Panc1 (cell line): ENCODE data around the gene IHH. TPM values are rescaled to one million over a fixed set of nuclear protein-coding genes. Genes with fewer than 3 reads are reported as not detected.

Experiments
- ATAC-seq: fragments of 200-7000 bp; cut with Tn5 transposase; 2 replicates; pipeline ENCODE4 v1.9.1; 2020; ENCODE audit warnings: mild to moderate bottlenecking, moderate library complexity
- BruUV-seq: library from RNA; stranded (reverse); fragments of 400-500 nt; replicated peaks from 2 replicates; lab custom pipeline; 2021; lab: Mats Ljungman, UMichigan
- CTCF ChIA-PET: fragments of 300-600 bp; sonication (Branson Sonifier 250); formaldehyde crosslinking; loops from one replicate; lab custom pipeline; 2022; ENCODE audit warnings: antibody characterized with exemption; lab: Charles Lee
- POLR2A ChIA-PET: fragments of 300-600 bp; sonication (Branson Sonifier 250); formaldehyde crosslinking; loops from one replicate; lab custom pipeline; 2022; ENCODE audit warnings: antibody characterized with exemption; lab: Charles Lee
- DNase-seq: peaks from one replicate; pipeline ENCODE4 v3.0.0-alpha.2; 2010; ENCODE audit warnings: low read depth, low spot score
- H3K27ac ChIP-seq: 2 replicates; pipeline ENCODE4 v1.5.1; 2011; ENCODE audit warnings: mild to moderate bottlenecking, low read length, inconsistent platforms
- H3K27me3 ChIP-seq: fragments of 200-500 bp; sonication (Bioruptor generic); 2 replicates; pipeline ENCODE4 v1.6.0; 2014; ENCODE audit warnings: low read length, inconsistent platforms; ENCODE audit not compliant: control insufficient read depth, insufficient read depth
- H3K36me3 ChIP-seq: fragments of 200-500 bp; sonication (Bioruptor generic); 2 replicates; pipeline ENCODE4 v1.5.1; 2014; ENCODE audit warnings: inconsistent platforms, mild to moderate bottlenecking, low read length, moderate library complexity; ENCODE audit not compliant: control insufficient read depth, insufficient read depth
- H3K4me1 ChIP-seq: 2 replicates; pipeline ENCODE4 v1.5.1; 2011; ENCODE audit warnings: inconsistent platforms, mild to moderate bottlenecking, low read length, moderate library complexity; ENCODE audit not compliant: control insufficient read depth, insufficient read depth
- H3K4me3 ChIP-seq, 2 experiments: 2 replicates each; pipeline ENCODE4 v1.5.1; 2011 to 2012; ENCODE audit warnings: low read depth in 2 of 2, low read length in 2 of 2, mild to moderate bottlenecking in 2 of 2, inconsistent platforms in 1 of 2, moderate library complexity in 1 of 2
- H3K9me3 ChIP-seq: fragments of 200-500 bp; sonication (Bioruptor generic); 2 replicates; pipeline ENCODE4 v1.5.1; 2014; ENCODE audit warnings: low read depth, mild to moderate bottlenecking, inconsistent platforms, low read length, moderate library complexity; ENCODE audit not compliant: control insufficient read depth, insufficient read depth
- POLR2AphosphoS5 ChIP-seq: IDR thresholded peaks from 2 replicates; pipeline ENCODE4 v1.6.1; 2012; ENCODE audit warnings: mild to moderate bottlenecking, low read depth, low read length, moderate library complexity
- SIN3A ChIP-seq: IDR thresholded peaks from 2 replicates; pipeline ENCODE4 v1.6.1; 2012; ENCODE audit warnings: low read depth, mild to moderate bottlenecking, low read length, moderate library complexity, borderline replicate concordance; ENCODE audit not compliant: insufficient read depth
- TCF7L2 ChIP-seq: IDR thresholded peaks from 2 replicates; pipeline ENCODE4 v1.6.1; 2011; ENCODE audit warnings: mild to moderate bottlenecking, low read depth, low read length, inconsistent platforms
- in situ Hi-C: cut with HindIII; loops from 2 replicates; pipeline ENCODE4 v1.10.0; 2016; ENCODE audit warnings: low sequenced_read_pairs, low pct_unique_long_range_greater_than_20kb
- intact Hi-C: fragments of 100-400 bp; cut with micrococcal nuclease; formaldehyde crosslinking; loops from one replicate; pipeline ENCODE4 v1.10.0; 2022; ENCODE audit not compliant: unreplicated experiment
- total RNA-seq: library from RNA; stranded (reverse); gene quantifications from one replicate; pipeline ENCODE4 v1.2.1, GENCODE V29; 2021; ENCODE audit not compliant: unreplicated experiment
- TF ChIP-seq, protein P1 (sequence below), 2 experiments: IDR thresholded peaks; 2 replicates each; pipeline ENCODE4 v1.6.1; 2011 to 2012; ENCODE audit warnings: low read depth in 2 of 2, control low read depth in 1 of 2, low read length in 1 of 2, mild to moderate bottlenecking in 1 of 2, moderate library complexity in 1 of 2; ENCODE audit not compliant: insufficient read depth in 1 of 2
- TF ChIP-seq, protein P2 (sequence below): fragments of 450-650 bp; IDR thresholded peaks from 2 replicates; pipeline ENCODE4 v1.5.1; 2017; ENCODE audit warnings: mild to moderate bottlenecking

The IHH gene
- total RNA-seq, 1 experiment from 2014 or later, result 0.23 TPM

DNA sequence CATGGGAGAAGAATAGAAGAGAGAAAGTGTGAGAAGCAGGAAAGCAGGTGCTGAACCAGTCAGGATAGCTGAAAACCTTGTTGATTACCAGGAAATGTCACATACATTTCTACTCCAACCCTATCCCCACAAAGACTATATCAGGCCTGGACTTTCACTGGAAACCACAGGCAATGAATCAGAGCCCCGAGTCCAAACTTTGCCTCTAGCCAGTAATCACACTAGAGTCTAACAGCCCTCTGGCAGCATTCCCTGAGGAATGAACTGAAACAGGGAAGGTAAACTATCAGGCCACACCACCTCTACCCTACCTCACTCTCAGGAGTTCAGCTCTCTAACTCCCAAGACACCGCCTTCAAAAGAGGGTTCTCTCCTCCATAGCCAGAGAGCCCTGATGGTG lies 18.7 kb upstream of the IHH start:
- no peak overlapping the region for H3K4me3 ChIP-seq
- no peaks in the 10 kb centered on the region for H3K9me3 ChIP-seq
- ATAC-seq (no peak), DNase-seq (no peak)
- intact Hi-C loops, result no loop called here
- TF ChIP-seq, protein P1, sequence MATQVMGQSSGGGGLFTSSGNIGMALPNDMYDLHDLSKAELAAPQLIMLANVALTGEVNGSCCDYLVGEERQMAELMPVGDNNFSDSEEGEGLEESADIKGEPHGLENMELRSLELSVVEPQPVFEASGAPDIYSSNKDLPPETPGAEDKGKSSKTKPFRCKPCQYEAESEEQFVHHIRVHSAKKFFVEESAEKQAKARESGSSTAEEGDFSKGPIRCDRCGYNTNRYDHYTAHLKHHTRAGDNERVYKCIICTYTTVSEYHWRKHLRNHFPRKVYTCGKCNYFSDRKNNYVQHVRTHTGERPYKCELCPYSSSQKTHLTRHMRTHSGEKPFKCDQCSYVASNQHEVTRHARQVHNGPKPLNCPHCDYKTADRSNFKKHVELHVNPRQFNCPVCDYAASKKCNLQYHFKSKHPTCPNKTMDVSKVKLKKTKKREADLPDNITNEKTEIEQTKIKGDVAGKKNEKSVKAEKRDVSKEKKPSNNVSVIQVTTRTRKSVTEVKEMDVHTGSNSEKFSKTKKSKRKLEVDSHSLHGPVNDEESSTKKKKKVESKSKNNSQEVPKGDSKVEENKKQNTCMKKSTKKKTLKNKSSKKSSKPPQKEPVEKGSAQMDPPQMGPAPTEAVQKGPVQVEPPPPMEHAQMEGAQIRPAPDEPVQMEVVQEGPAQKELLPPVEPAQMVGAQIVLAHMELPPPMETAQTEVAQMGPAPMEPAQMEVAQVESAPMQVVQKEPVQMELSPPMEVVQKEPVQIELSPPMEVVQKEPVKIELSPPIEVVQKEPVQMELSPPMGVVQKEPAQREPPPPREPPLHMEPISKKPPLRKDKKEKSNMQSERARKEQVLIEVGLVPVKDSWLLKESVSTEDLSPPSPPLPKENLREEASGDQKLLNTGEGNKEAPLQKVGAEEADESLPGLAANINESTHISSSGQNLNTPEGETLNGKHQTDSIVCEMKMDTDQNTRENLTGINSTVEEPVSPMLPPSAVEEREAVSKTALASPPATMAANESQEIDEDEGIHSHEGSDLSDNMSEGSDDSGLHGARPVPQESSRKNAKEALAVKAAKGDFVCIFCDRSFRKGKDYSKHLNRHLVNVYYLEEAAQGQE (IDR thresholded peaks at IDR 0.05; ENCODE audit: insufficient read depth in 1 of 2, low read depth in 2 of 2, low read length in 1 of 2), result no peak
- TF ChIP-seq, protein P2, sequence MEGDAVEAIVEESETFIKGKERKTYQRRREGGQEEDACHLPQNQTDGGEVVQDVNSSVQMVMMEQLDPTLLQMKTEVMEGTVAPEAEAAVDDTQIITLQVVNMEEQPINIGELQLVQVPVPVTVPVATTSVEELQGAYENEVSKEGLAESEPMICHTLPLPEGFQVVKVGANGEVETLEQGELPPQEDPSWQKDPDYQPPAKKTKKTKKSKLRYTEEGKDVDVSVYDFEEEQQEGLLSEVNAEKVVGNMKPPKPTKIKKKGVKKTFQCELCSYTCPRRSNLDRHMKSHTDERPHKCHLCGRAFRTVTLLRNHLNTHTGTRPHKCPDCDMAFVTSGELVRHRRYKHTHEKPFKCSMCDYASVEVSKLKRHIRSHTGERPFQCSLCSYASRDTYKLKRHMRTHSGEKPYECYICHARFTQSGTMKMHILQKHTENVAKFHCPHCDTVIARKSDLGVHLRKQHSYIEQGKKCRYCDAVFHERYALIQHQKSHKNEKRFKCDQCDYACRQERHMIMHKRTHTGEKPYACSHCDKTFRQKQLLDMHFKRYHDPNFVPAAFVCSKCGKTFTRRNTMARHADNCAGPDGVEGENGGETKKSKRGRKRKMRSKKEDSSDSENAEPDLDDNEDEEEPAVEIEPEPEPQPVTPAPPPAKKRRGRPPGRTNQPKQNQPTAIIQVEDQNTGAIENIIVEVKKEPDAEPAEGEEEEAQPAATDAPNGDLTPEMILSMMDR, result no peak
- TF ChIP-seq POLR2AphosphoS5 (no peak), SIN3A (no peak), TCF7L2 (no peak)
- in situ Hi-C loops, result no loop called here
- POLR2A ChIA-PET, result no interaction called here
- no TSS peak for BruUV-seq
- H3K36me3 ChIP-seq, result no peaks in the 10 kb centered on the region
- H3K27ac ChIP-seq, result no peak overlapping the region
- H3K4me1 ChIP-seq, result no peaks in the 10 kb centered on the region
- CTCF ChIA-PET, result interaction anchor here (0.5 kb wide), 1 partner anchor 240 kb away, joined by 4 read pairs; no protein-coding TSS in a partner anchor
- no peaks in the 10 kb centered on the region for H3K27me3 ChIP-seq

DNA sequence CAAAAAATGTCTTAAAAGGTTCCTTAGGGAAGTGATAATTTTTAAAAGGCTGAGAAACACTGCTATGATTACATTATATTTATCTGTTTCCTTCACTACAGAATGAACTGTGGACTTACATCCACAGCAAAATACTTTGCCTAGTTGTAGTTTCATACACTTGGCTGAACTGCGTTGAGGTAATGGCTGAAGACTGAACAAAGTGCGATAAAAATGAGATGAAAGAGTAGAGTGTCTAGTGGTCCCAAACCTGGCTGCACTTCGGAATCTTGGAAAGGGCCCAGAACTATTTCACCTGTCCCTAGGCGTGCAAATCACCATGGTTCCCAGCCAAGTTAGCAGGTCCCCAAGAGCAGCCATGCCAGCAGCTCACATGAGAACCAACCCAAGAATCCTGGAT lies 18.2 kb upstream of the IHH start:
- DNase-seq, result no peak
- H3K4me3 ChIP-seq, result no peak overlapping the region
- no TSS peak for BruUV-seq
- H3K9me3 ChIP-seq, result no peaks in the 10 kb centered on the region
- TF ChIP-seq SIN3A, result no peak
- TF ChIP-seq, protein P1 (IDR thresholded peaks at IDR 0.05; ENCODE audit: insufficient read depth in 1 of 2, low read depth in 2 of 2, low read length in 1 of 2), result no peak
- ChIA-PET CTCF (no interaction called here), POLR2A (no interaction called here)
- in situ Hi-C loops, result no loop called here
- H3K36me3 ChIP-seq, result no peaks in the 10 kb centered on the region
- ATAC-seq, result no peak
- H3K27me3 ChIP-seq, result no peaks in the 10 kb centered on the region
- no peaks in the 10 kb centered on the region for H3K4me1 ChIP-seq
- intact Hi-C loops, result no loop called here
- H3K27ac ChIP-seq, result no peak overlapping the region
